B cell (primary cell): ENCODE results near the gene RIBC2. TPM values are rescaled to one million over a fixed set of nuclear protein-coding genes. Genes with fewer than 3 reads are reported as not detected.

Source experiments
- ATAC-seq: fragments of 200-7000 bp; cut with Tn5 transposase; one replicate; pipeline ENCODE4 v1.10.0; 2021; ENCODE audit warnings: low read depth, mild to moderate bottlenecking, moderate number of reproducible peaks, moderate library complexity
- CTCF ChIA-PET: fragments of 350-600 bp; sonication (Branson Sonifier 250); formaldehyde crosslinking; loops from one replicate; lab custom pipeline; 2021; ENCODE audit warnings: antibody characterized with exemption, inconsistent platforms; lab: Charles Lee
- POLR2A ChIA-PET: fragments of 350-600 bp; sonication (Branson Sonifier 250); formaldehyde crosslinking; loops from one replicate; lab custom pipeline; 2021; ENCODE audit warnings: antibody characterized with exemption; lab: Charles Lee
- DNase-seq: peaks from one replicate; pipeline ENCODE4 v3.0.0; 2013
- H2AFZ ChIP-seq: 2 replicates; pipeline ENCODE4 v1.6.1; 2012; ENCODE audit warnings: mild to moderate bottlenecking, low read depth, low read length; ENCODE audit not compliant: insufficient read depth, poor library complexity, severe bottlenecking
- H3K27ac ChIP-seq, 2 donors: 1 replicate in 1 of 2; 2 replicates in 1 of 2; pipeline ENCODE4 v1.5.1; 2012 to 2013; ENCODE audit warnings: low read length in 2 of 2, mild to moderate bottlenecking in 2 of 2, moderate library complexity in 1 of 2
- H3K27me3 ChIP-seq, 4 experiments: fragments of 200-600 bp in 1 of 4; sonication (generic) in 1 of 4; replicated peaks in 1 of 4; 1 replicate in 2 of 4; 2 replicates in 2 of 4; pipeline versions ENCODE4 v1.6.1 to v1.7.0; 2013 to 2016; ENCODE audit warnings: low read length in 3 of 4, mild to moderate bottlenecking in 2 of 4, mixed read lengths in 1 of 4, moderate library complexity in 1 of 4; ENCODE audit not compliant: insufficient read depth in 4 of 4, control insufficient read depth in 3 of 4; ENCODE audit errors: control extremely low read depth in 1 of 4
- H3K36me3 ChIP-seq, 2 experiments: replicated peaks in 1 of 2; 1 replicate in 1 of 2; 2 replicates in 1 of 2; pipeline versions ENCODE4 v1.6.1 to v1.7.1; 2013; ENCODE audit warnings: low read length in 1 of 2; ENCODE audit not compliant: insufficient read depth in 2 of 2, control insufficient read depth in 1 of 2; ENCODE audit errors: control extremely low read depth in 1 of 2, extremely low read depth in 1 of 2
- H3K4me1 ChIP-seq, 2 donors: fragments of 200-600 bp in 1 of 2; sonication (generic) in 1 of 2; 1 replicate in 1 of 2; 2 replicates in 1 of 2; pipeline versions ENCODE4 v1.5.1 to v1.6.1; 2013 to 2017; ENCODE audit warnings: low read length in 2 of 2; ENCODE audit not compliant: control insufficient read depth in 2 of 2, insufficient read depth in 2 of 2
- H3K4me2 ChIP-seq: replicated peaks from 2 replicates; pipeline ENCODE3; 2012; ENCODE audit warnings: mild to moderate bottlenecking, low read depth, low read length; ENCODE audit not compliant: poor library complexity, severe bottlenecking
- H3K4me3 ChIP-seq, 5 experiments: fragments of 200-600 bp in 1 of 5; sonication (generic) in 1 of 5; 1 replicate in 3 of 5; 2 replicates in 2 of 5; pipeline versions ENCODE4 v1.5.1 to v1.7.0; 2011 to 2016; ENCODE audit warnings: low read length in 4 of 5, mild to moderate bottlenecking in 4 of 5, low read depth in 2 of 5, control low read depth in 1 of 5, moderate library complexity in 1 of 5; ENCODE audit not compliant: insufficient read depth in 1 of 5; ENCODE audit errors: control extremely low read depth in 1 of 5, extremely low read depth in 1 of 5
- H3K79me2 ChIP-seq: fragments of 200-600 bp; sonication (generic); one replicate; pipeline ENCODE4 v1.6.0; 2016; ENCODE audit warnings: low read length; ENCODE audit not compliant: control insufficient read depth, insufficient read depth
- H3K9ac ChIP-seq: fragments of 200-600 bp; sonication (generic); 2 replicates; pipeline ENCODE4 v1.6.1; 2017; ENCODE audit warnings: mild to moderate bottlenecking, low read length, moderate library complexity
- H3K9me3 ChIP-seq, 3 donors: one replicate each; pipeline versions ENCODE4 v1.6.1 to v1.7.1; 2013; ENCODE audit warnings: low read length in 2 of 3; ENCODE audit not compliant: control insufficient read depth in 2 of 3, insufficient read depth in 1 of 3; ENCODE audit errors: control extremely low read depth in 1 of 3
- H4K20me1 ChIP-seq: 2 replicates; pipeline ENCODE4 v1.6.0; 2012; ENCODE audit warnings: mild to moderate bottlenecking, low read length; ENCODE audit not compliant: insufficient read depth, control insufficient read depth, poor library complexity, severe bottlenecking
- H3K27ac Mint-ChIP-seq: one replicate; pipeline ENCODE4 v1.8.0; 2021; ENCODE audit warnings: mixed read lengths
- H3K27me3 Mint-ChIP-seq: one replicate; pipeline ENCODE4 v1.8.0; 2021; ENCODE audit warnings: mixed read lengths
- H3K4me1 Mint-ChIP-seq: one replicate; pipeline ENCODE4 v1.8.0; 2021; ENCODE audit warnings: mixed read lengths
- H3K4me3 Mint-ChIP-seq: one replicate; pipeline ENCODE4 v1.8.0; 2021; ENCODE audit warnings: mixed read lengths
- H3K9me3 Mint-ChIP-seq: one replicate; pipeline ENCODE4 v1.8.0; 2022; ENCODE audit warnings: mixed read lengths; ENCODE audit not compliant: insufficient read depth
- CTCF ChIP-seq: fragments of 200-600 bp; IDR thresholded peaks from one replicate; pipeline ENCODE4 v1.8.0; 2022; ENCODE audit warnings: antibody characterized with exemption, mild to moderate bottlenecking
- EZH2 ChIP-seq: IDR thresholded peaks from 2 replicates; pipeline ENCODE4 v1.6.1; 2012; ENCODE audit warnings: borderline replicate concordance, low read depth, mild to moderate bottlenecking, moderate library complexity, low read length; ENCODE audit not compliant: insufficient read depth, poor library complexity, severe bottlenecking
- WGBS: methylation state at CpG from one replicate; pipeline ENCODE4 v1.1.5; 2013; ENCODE audit warnings: missing lambda C conversion rate; ENCODE audit not compliant: insufficient coverage; 5-methylcytosine and 5-hydroxymethylcytosine counted together
- intact Hi-C: fragments of 100-400 bp; cut with micrococcal nuclease; formaldehyde crosslinking; loops from one replicate; pipeline ENCODE4 v1.10.0; 2022
- polyA plus RNA-seq: library from polyadenylated mRNA; depleted of rRNA; stranded (reverse); fragments of >200 nt; gene quantifications from 2 replicates; pipeline ENCODE4 v1.2.3, GENCODE V29; 2012
- total RNA-seq, 2 donors: library from RNA; stranded (reverse); fragments of 120-200 nt in 1 of 2; gene quantifications; 1 replicate in 1 of 2; 2 replicates in 1 of 2; pipeline versions ENCODE4 v1.2.3 to v1.2.4, GENCODE V29; 2013 to 2022

The RIBC2 gene
- total and polyA plus RNA-seq, 2 donors (not counting 1 experiment from before 2014, with no cell fraction given) = not detected

- peaks cover 0 to 6% (median 3%) of the 10 kb centered on the region in 3 donors for H3K9me3 ChIP-seq
- H2AFZ ChIP-seq = no peak overlapping the region
- TF ChIP-seq EZH2 (no peak), CTCF (no peak)
- Mint-ChIP-seq H3K4me3 (no peak overlapping the region), H3K4me1 (no peaks in the 10 kb centered on the region), H3K27ac (no peak overlapping the region), H3K27me3 (peaks cover 32% of the 10 kb centered on the region), H3K9me3 (peaks cover 2% of the 10 kb centered on the region)
- ChIA-PET CTCF (no interaction called here), POLR2A (no interaction called here)
- no peak overlapping the region for H3K27ac ChIP-seq
- no peak overlapping the region for H3K4me3 ChIP-seq
- no peaks in the 10 kb centered on the region for H3K4me1 ChIP-seq
- peaks cover 0 to 5% (median 0%) of the 10 kb centered on the region in 4 experiments for H3K27me3 ChIP-seq
- DNase-seq (no peak), ATAC-seq (no peak)
- intact Hi-C loops = no loop called here
- H3K79me2 ChIP-seq = no peaks in the 10 kb centered on the region
- H3K36me3 ChIP-seq = no peaks in the 10 kb centered on the region
- no peak overlapping the region for H3K4me2 ChIP-seq
- H3K9ac ChIP-seq = no peak overlapping the region
- H4K20me1 ChIP-seq = no peaks in the 10 kb centered on the region
- WGBS = no CpG with 5 or more reads among the region's 3 CpGs
These were observed 67.2 kb downstream of the RIBC2 start for GRCh38 chr22:45480717-45481116.

- no peak overlapping the region for H3K27ac Mint-ChIP-seq
- no peak for TF ChIP-seq CTCF
- no peak for TF ChIP-seq EZH2
- Histone ChIP-seq H3K36me3 (no peaks in the 10 kb centered on the region), H3K9me3 (peaks cover 0 to 6% (median 3%) of the 10 kb centered on the region in 3 donors), H3K4me2 (no peak overlapping the region), H3K79me2 (no peaks in the 10 kb centered on the region), H2AFZ (no peak overlapping the region), H3K27me3 (peaks cover 0 to 2% (median 0%) of the 10 kb centered on the region in 4 experiments), H3K9ac (no peak overlapping the region), H3K4me1 (no peaks in the 10 kb centered on the region), H4K20me1 (no peaks in the 10 kb centered on the region), H3K27ac (no peak overlapping the region), H3K4me3 (no peak overlapping the region)
- intact Hi-C loops = no loop called here
- peaks cover 31% of the 10 kb centered on the region for H3K27me3 Mint-ChIP-seq
- peaks cover 2% of the 10 kb centered on the region for H3K9me3 Mint-ChIP-seq
- H3K4me1 Mint-ChIP-seq = no peaks in the 10 kb centered on the region
- ChIA-PET CTCF (no interaction called here), POLR2A (no interaction called here)
- no peak overlapping the region for H3K4me3 Mint-ChIP-seq
- 92% methylated on average over 2 of the region's 5 CpGs for WGBS
- ATAC-seq = no peak
- DNase-seq = no peak
These were observed 68.2 kb downstream of the RIBC2 start for GRCh38 chr22:45481661-45482060.

Other genes starting within 250 kb of the RIBC2 start
- 105 and 108 TPM in 2 replicates for gene NUP50, start 249.8 kb upstream of the RIBC2 start, total RNA-seq
- gene NUP50, start 249.8 kb upstream of the RIBC2 start, polyA plus RNA-seq = 9.1 and 14.4 TPM in 2 replicates
- gene KIAA0930, start 172.8 kb upstream of the RIBC2 start, total RNA-seq = 46.8 and 47.2 TPM in 2 replicates
- gene KIAA0930, start 172.8 kb upstream of the RIBC2 start, polyA plus RNA-seq = 16.4 and 27.0 TPM in 2 replicates
- gene UPK3A, start 128.7 kb upstream of the RIBC2 start, total RNA-seq = not detected in 2 replicates
- 0.13 TPM in 1 of 2 replicates, not detected in the other for gene UPK3A, start 128.7 kb upstream of the RIBC2 start, polyA plus RNA-seq
- 66.5 and 74.6 TPM in 2 replicates for gene FAM118A, start 103.8 kb upstream of the RIBC2 start, total RNA-seq
- gene FAM118A, start 103.8 kb upstream of the RIBC2 start, polyA plus RNA-seq = 66.4 and 216 TPM in 2 replicates
- gene SMC1B, start 94 bp upstream of the RIBC2 start, total RNA-seq = 0.07 TPM in 1 of 2 replicates, not detected in the other
- gene SMC1B, start 94 bp upstream of the RIBC2 start, polyA plus RNA-seq = not detected in 2 replicates
- gene FBLN1, start 89.2 kb downstream of the RIBC2 start, total RNA-seq = not detected in 2 replicates
- gene FBLN1, start 89.2 kb downstream of the RIBC2 start, polyA plus RNA-seq = not detected in 2 replicates